WTC11 (cell line): Measurements from ENCODE around the gene FTCD.

ENCODE experiments used
- ATF3 ChIP-seq: sonication (generic); formaldehyde crosslinking; conservative IDR thresholded peaks from 2 replicates; pipeline ENCODE4 v1.8.1; 2022; ENCODE audit warnings: mild to moderate bottlenecking, missing genetic modification reagents
- ERG ChIP-seq: fragments of 250-450 bp; sonication (Bioruptor Pico); IDR thresholded peaks from 2 replicates; pipeline ENCODE4 v1.8.0; 2021; ENCODE audit warnings: mild to moderate bottlenecking
- MAX ChIP-seq: sonication (generic); formaldehyde crosslinking; IDR thresholded peaks from 2 replicates; pipeline ENCODE4 v1.8.0; 2022; ENCODE audit warnings: mild to moderate bottlenecking, missing genetic modification reagents
- OVOL2 ChIP-seq: fragments of 250-450 bp; sonication (Bioruptor Pico); IDR thresholded peaks from 2 replicates; pipeline ENCODE4 v1.9.0; 2021; ENCODE audit warnings: mild to moderate bottlenecking, borderline replicate concordance
- TCF7 ChIP-seq: sonication (generic); formaldehyde crosslinking; IDR thresholded peaks from 2 replicates; pipeline ENCODE4 v1.8.0; 2022; ENCODE audit warnings: mild to moderate bottlenecking, low read depth, missing genetic modification reagents, moderate library complexity
- USF2 ChIP-seq: sonication (generic); formaldehyde crosslinking; IDR thresholded peaks from 2 replicates; pipeline ENCODE4 v1.8.1; 2023; ENCODE audit warnings: mild to moderate bottlenecking, missing genetic modification reagents, moderate library complexity
- ZNF121 ChIP-seq: sonication (generic); formaldehyde crosslinking; IDR thresholded peaks from 2 replicates; pipeline ENCODE4 v1.8.0; 2023; ENCODE audit warnings: missing genetic modification reagents
- TF ChIP-seq, protein P1 (sequence below): fragments of 200-600 bp; IDR thresholded peaks from 2 replicates; pipeline ENCODE4 v1.8.0; 2022; ENCODE audit warnings: antibody characterized with exemption
- TF ChIP-seq, protein P2 (sequence below): fragments of 250-450 bp; sonication (Bioruptor Pico); conservative IDR thresholded peaks from 2 replicates; pipeline ENCODE4 v1.9.0; 2021; ENCODE audit warnings: mild to moderate bottlenecking

DNA sequence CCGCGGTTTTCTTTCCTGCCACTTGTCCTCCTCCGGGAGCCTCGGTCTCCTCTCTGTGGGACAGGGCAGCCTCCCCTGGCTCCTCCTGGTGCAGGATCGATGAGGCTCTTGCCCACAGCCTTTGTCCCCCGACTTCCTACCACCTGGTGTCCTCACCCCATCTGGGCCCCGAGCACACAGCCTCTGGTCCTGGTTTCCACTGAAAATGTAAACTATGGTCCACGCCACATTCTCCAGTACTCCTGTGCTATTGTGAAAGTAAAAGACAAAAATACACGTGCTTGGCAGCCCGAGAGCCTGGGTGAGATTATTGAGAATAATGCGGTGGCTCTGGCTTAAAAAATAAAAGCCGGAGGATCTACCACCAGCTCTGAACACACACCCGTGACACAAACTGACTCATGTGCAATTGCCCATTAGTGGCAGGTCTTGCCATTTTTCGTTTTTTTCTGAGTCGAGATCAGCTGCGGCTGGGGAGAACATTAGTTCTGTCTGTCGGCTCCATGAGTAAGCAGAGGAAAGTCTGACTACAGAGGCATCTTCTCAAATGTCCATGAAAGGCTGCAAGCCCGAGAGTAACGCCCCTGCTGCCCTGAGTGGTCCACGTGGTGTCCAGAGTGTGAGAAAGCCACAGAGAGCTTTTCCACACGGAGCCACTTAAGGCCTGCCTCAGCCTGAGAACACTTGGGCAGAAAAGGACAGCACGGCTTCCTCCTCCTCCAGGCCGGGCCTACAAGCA lies 63.2 kb downstream of the FTCD start:
- TF ChIP-seq, protein P1, sequence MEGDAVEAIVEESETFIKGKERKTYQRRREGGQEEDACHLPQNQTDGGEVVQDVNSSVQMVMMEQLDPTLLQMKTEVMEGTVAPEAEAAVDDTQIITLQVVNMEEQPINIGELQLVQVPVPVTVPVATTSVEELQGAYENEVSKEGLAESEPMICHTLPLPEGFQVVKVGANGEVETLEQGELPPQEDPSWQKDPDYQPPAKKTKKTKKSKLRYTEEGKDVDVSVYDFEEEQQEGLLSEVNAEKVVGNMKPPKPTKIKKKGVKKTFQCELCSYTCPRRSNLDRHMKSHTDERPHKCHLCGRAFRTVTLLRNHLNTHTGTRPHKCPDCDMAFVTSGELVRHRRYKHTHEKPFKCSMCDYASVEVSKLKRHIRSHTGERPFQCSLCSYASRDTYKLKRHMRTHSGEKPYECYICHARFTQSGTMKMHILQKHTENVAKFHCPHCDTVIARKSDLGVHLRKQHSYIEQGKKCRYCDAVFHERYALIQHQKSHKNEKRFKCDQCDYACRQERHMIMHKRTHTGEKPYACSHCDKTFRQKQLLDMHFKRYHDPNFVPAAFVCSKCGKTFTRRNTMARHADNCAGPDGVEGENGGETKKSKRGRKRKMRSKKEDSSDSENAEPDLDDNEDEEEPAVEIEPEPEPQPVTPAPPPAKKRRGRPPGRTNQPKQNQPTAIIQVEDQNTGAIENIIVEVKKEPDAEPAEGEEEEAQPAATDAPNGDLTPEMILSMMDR = no peak
- TF ChIP-seq, protein P2, sequence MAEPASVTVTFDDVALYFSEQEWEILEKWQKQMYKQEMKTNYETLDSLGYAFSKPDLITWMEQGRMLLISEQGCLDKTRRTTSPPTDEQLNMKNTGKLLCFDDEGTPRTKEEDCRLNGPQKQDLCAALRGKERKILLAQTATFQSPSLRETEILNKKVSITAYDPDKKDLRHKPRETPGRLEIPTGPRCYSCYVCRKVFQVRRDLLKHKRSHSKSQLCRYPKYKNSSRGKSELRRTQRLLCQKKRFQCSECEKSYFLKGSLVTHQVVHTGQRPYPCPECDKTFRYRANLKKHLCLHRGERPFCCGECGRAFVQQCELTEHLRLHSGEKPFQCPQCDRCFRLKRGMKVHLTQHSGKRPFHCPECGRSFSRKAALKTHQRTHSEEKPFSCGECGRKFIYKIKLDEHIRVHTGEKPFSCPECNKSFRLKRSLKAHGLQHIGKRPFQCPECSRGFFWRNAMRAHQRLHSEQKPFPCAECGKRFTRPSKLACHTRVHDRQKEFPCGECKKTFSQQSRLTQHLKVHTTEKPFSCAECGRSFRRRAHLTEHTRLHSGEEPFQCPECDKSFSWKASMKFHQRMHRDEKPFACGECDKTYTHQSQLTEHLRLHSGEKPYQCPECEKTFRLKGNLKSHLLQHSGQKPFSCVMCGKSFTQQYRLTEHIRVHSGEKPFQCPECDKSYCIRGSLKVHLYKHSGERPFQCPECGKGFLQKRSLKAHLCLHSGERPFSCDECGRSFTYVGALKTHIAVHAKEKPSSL = no peak
- TF ChIP-seq ZNF121 (no peak), ATF3 (CRISPR knock-in tag) (no peak), OVOL2 (no peak), MAX (CRISPR knock-in tag) (no peak), USF2 (CRISPR knock-in tag) (no peak), TCF7 (no peak), ERG (CRISPR knock-in tag) (no peak)
